NB4 (cell line): ENCODE data around the gene NT5DC1.
A peak's percentile ranks its signal among the peaks of the same experiment; 100 is the strongest.

ENCODE experiments used
- DNase-seq: peaks from one replicate; pipeline ENCODE4 v3.0.0; 2010; ENCODE audit warnings: low read depth
- H3K4me3 ChIP-seq: one replicate; pipeline ENCODE4 v1.5.1; 2011; ENCODE audit warnings: mild to moderate bottlenecking, low read depth, low read length, moderate library complexity
- MYC ChIP-seq: IDR thresholded peaks from 2 replicates; pipeline ENCODE4 v1.6.1; 2011; ENCODE audit warnings: low read depth, low read length
- POLR2A ChIP-seq: IDR thresholded peaks from 2 replicates; pipeline ENCODE4 v1.6.1; 2011; ENCODE audit warnings: mild to moderate bottlenecking; ENCODE audit not compliant: insufficient read length; ENCODE audit errors: extremely low read depth
- TF ChIP-seq, protein P1 (sequence below): IDR thresholded peaks from one replicate; pipeline ENCODE4 v1.5.1; 2012; ENCODE audit warnings: low read depth, low read length
- TF ChIP-seq, protein P2 (sequence below): IDR thresholded peaks from 2 replicates; pipeline ENCODE4 v1.6.1; 2011; ENCODE audit warnings: low read depth, low read length

NT5DC1 gene

DNA sequence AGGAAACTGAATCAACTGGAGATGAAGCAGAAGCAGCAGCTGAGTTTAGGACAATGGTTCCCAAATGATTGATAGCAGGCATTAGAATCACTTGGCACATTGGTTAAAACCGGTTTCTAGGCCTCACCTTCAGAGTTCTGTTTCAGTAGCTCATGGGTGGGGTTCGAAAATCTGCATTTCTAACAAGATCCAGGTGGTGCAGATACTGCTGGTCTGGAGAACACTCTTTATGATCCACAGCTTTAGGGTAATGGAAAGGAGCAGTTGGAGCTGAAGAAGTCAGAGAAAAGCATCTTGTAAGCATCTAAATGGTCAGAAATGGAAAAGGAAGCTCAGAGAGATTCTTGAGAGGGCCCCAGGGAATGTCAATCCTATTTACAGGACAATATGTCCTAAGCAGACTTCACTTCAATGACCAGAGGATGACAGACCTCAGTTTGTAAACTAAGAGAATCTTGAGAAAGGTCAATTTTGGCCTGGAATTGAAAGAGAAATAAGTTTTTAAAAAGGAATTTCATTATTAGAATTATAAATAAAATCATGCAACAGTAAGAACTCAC lies 170.6 kb downstream of the NT5DC1 start:
- no peak for DNase-seq
- H3K4me3 ChIP-seq = no peak overlapping the region
- no peak for TF ChIP-seq MYC
- TF ChIP-seq POLR2A = no peak
- TF ChIP-seq, protein P1, sequence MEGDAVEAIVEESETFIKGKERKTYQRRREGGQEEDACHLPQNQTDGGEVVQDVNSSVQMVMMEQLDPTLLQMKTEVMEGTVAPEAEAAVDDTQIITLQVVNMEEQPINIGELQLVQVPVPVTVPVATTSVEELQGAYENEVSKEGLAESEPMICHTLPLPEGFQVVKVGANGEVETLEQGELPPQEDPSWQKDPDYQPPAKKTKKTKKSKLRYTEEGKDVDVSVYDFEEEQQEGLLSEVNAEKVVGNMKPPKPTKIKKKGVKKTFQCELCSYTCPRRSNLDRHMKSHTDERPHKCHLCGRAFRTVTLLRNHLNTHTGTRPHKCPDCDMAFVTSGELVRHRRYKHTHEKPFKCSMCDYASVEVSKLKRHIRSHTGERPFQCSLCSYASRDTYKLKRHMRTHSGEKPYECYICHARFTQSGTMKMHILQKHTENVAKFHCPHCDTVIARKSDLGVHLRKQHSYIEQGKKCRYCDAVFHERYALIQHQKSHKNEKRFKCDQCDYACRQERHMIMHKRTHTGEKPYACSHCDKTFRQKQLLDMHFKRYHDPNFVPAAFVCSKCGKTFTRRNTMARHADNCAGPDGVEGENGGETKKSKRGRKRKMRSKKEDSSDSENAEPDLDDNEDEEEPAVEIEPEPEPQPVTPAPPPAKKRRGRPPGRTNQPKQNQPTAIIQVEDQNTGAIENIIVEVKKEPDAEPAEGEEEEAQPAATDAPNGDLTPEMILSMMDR = no peak
- TF ChIP-seq, protein P2, sequence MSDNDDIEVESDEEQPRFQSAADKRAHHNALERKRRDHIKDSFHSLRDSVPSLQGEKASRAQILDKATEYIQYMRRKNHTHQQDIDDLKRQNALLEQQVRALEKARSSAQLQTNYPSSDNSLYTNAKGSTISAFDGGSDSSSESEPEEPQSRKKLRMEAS = no peak

DNA sequence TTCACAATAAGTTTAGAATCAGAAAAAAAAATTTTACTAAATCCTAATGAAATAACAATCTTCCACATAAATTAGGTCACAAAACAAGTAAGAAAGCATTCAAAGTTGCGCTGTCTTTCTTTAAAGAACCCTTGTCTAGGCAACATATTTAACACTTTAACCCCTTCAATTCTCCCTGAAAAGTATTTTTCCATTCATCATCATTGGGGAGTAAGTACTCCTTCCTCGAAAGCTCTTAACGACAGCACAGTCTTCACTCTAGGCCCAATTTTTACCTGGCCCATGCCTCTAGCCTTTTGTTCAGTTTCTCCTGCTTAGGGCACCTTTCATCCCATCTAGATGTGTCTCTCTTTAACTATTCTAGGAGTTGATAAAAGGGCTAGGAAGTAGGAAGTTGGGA lies 176.5 kb downstream of the NT5DC1 start:
- TF ChIP-seq, protein P2 = no peak
- TF ChIP-seq MYC (no peak), POLR2A (no peak)
- TF ChIP-seq, protein P1 = no peak

DNA sequence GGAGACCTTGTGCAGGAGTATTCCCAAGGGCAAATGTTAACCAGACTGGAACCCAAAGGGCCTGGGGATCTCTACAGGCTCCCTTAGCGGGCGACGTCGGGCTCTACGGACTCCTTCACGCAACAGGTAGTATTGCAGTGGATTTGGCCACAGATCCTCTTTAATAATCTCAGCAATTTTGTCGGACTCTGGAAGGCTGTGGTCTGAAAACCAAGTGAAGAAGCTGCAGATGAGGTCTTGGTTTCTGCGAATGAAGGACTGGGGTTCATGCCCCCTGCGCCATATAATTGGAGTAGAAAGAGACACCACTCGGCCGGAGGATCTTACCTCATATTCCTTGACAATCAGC lies 177.8 kb downstream of the NT5DC1 start:
- DNase-seq = no peak
- peak overlapping the region; percentile 86 for H3K4me3 ChIP-seq
- TF ChIP-seq, protein P1 = no peak
- TF ChIP-seq MYC (no peak), POLR2A (no peak)
- TF ChIP-seq, protein P2 = no peak

More for the DNA sequence above, 176.5 kb downstream of the NT5DC1 start:
- no peak for DNase-seq
- H3K4me3 ChIP-seq = peak overlapping the region; percentile 64

DNA sequence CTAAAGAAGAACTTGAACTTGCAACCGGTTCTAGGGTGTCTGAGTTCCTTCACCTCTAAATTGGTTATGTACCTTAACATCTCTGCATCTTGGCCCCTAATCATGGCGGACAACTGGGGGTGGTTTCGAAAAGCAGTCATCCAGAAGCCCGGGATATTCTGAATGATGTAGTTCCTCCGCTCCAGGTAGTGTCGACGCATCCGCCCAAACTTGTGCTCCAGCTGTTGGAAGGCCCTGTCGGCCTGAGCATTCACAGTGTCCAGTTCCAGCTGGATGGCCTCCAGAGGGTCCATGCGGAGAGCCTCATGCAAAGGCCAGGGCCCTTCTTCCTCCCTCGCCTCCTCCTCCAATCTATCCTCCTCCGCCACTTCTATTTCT lies 178.2 kb downstream of the NT5DC1 start:
- H3K4me3 ChIP-seq = peak overlapping the region; percentile 86
- peak; percentile 39; the same call in 1 of the 2 replicates for TF ChIP-seq MYC
- TF ChIP-seq, protein P2 = no peak
- no peak for DNase-seq

DNA sequence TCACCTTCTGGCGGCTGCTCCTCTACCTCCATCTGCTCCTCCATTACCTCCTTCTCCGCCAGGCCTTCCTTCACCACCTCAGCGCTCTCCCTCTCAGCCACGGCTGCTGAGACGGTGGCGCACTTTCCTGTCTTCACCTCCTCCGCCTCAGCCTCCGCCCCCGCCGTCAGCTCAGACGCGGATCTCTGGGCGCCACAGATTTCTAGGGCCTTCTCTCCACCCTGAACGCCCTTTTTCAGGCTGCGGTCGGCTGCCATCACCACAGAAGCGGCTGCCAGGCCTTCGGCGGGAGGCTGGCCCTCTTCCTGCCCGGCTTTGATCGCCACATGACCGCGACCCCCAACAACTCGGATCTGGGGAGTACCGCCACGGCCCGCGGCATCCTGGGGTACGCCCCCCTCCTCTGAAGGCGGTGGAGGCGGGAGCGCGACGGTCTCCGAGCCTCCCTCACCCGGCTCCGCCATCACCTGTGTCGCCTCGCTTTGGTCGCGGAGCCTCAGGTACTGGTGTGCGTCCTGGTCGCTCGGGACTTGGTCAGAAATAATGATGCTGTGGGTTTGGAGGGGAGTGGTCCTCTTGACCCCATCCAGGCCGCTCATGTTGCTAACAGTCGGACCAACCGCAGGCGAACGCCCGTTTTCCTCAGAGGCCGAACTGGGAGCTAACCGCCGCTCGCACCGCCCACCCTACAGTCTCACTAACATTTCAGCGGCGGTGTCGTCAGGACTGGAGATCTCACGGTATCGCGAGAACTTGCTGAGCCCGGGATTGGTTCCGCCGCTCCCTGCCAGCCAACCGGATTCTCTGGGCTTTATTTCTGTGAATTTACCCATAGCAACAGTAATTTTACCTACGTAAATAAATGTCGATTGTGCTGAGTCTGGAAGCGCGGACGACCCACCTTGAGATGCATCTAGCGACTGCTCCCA lies 178.8 kb downstream of the NT5DC1 start, which contains the start of gene TSPYL1:
TSPYL1 (minus strand) TSS at position 699 of the 929 bp plus-strand sequence; CDS start at position 599, 100 bp downstream.
- peak; percentile 97 for DNase-seq
- peak within 1 kb of the TSS; percentile 86 for H3K4me3 ChIP-seq
- TF ChIP-seq, protein P2 = peak; percentile 51; the same call in 1 of the 2 replicates
- peak; percentile 91 for TF ChIP-seq POLR2A
- peak; percentile 52 for TF ChIP-seq MYC
- TF ChIP-seq, protein P1 = no peak
